Measurements from ENCODE around the gene SERPINB10. TPM values are rescaled to one million over a fixed set of nuclear protein-coding genes. Genes with fewer than 3 reads are reported as not detected.

SERPINB10 gene
- total and polyA plus RNA-seq, 2 donors (not counting 1 experiment from before 2014, with no cell fraction given), result not detected

DNA sequence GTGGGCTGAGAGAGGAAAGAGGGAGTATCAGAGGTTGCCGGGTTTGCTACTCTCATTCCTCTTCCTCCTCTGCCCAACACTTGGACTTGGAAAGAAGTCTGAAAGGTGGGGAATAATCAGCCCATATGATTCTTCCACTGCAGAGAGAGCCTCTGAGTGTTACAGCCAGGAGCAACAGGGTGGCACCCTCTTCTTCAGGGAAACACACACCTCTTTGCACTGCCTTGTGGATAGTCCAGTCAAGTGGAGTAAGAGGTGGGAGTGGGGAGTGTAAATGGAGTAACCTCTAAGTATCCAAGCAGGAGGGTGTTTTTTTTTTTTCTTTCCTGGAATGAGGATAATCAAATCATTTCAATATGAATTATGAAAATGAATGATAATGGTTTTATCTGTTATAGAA lies 53.1 kb downstream of the SERPINB10 start:
- no peak for ATAC-seq (ENCODE audit: low read depth)
- no peak overlapping the region for H3K4me3 ChIP-seq (ENCODE audit: control extremely low read depth in 1 of 5, extremely low read depth in 1 of 5, insufficient read depth in 1 of 5, low read depth in 2 of 5, low read length in 4 of 5)
- DNase-seq, result no peak
- no peaks in the 10 kb centered on the region for H3K79me2 ChIP-seq (ENCODE audit: control insufficient read depth, insufficient read depth, low read length)
- intact Hi-C loops (cut with micrococcal nuclease), result no loop called here
- Mint-ChIP-seq H3K27me3 (peaks cover 4% of the 10 kb centered on the region), H3K4me3 (no peak overlapping the region), H3K9me3 (ENCODE audit: insufficient read depth) (no peaks in the 10 kb centered on the region), H3K27ac (no peak overlapping the region), H3K4me1 (no peaks in the 10 kb centered on the region)
- no peaks in the 10 kb centered on the region for H3K27me3 ChIP-seq (replicated peaks in 1 of 4; ENCODE audit: control extremely low read depth in 1 of 4, control insufficient read depth in 3 of 4, insufficient read depth in 4 of 4, low read length in 3 of 4)
- H2AFZ ChIP-seq (ENCODE audit: insufficient read depth, low read depth, low read length, poor library complexity, severe bottlenecking), result no peak overlapping the region
- TF ChIP-seq CTCF (IDR thresholded peaks at IDR 0.05) (no peak), EZH2 (IDR thresholded peaks at IDR 0.05; ENCODE audit: borderline replicate concordance, insufficient read depth, low read depth, low read length, poor library complexity, severe bottlenecking) (no peak)
- H3K4me2 ChIP-seq (replicated peaks; ENCODE audit: low read depth, low read length, poor library complexity, severe bottlenecking), result no peak overlapping the region
- no peaks in the 10 kb centered on the region for H3K4me1 ChIP-seq (ENCODE audit: control insufficient read depth in 2 of 2, insufficient read depth in 2 of 2, low read length in 2 of 2)
- H3K27ac ChIP-seq (ENCODE audit: low read length in 2 of 2), result no peak overlapping the region
- H3K9me3 ChIP-seq (ENCODE audit: control extremely low read depth in 1 of 3, control insufficient read depth in 2 of 3, insufficient read depth in 1 of 3, low read length in 2 of 3), result no peaks in the 10 kb centered on the region
- CTCF ChIA-PET, result interaction anchor here (0.9 to 2.3 kb wide), 6 partner anchors 10 to 33 kb away, joined by 3 to 6 read pairs (median 4); no protein-coding TSS in a partner anchor
- POLR2A ChIA-PET, result interaction anchor here (0.6 kb wide), 1 partner anchor 24 kb away, joined by 3 read pairs; no protein-coding TSS in a partner anchor
- no CpG with 5 or more reads among the region's 1 CpG for WGBS (ENCODE audit: insufficient coverage)
- H3K9ac ChIP-seq (ENCODE audit: low read length), result no peak overlapping the region
- no peaks in the 10 kb centered on the region for H3K36me3 ChIP-seq (replicated peaks in 1 of 2; ENCODE audit: control extremely low read depth in 1 of 2, control insufficient read depth in 1 of 2, extremely low read depth in 1 of 2, insufficient read depth in 2 of 2, low read length in 1 of 2)
- H4K20me1 ChIP-seq (ENCODE audit: control insufficient read depth, insufficient read depth, low read length, poor library complexity, severe bottlenecking), result no peaks in the 10 kb centered on the region

- H3K4me2 ChIP-seq (replicated peaks; ENCODE audit: low read depth, low read length, poor library complexity, severe bottlenecking), result no peak overlapping the region
- intact Hi-C loops (cut with micrococcal nuclease), result no loop called here
- H4K20me1 ChIP-seq (ENCODE audit: control insufficient read depth, insufficient read depth, low read length, poor library complexity, severe bottlenecking), result no peaks in the 10 kb centered on the region
- no peaks in the 10 kb centered on the region for H3K79me2 ChIP-seq (ENCODE audit: control insufficient read depth, insufficient read depth, low read length)
- CTCF ChIA-PET, result interaction anchor here (0.6 to 4.4 kb wide), 6 partner anchors 9 to 34 kb away, joined by 3 to 50 read pairs (median 3); no protein-coding TSS in a partner anchor
- H3K27ac Mint-ChIP-seq, result no peak overlapping the region
- no peaks in the 10 kb centered on the region for H3K4me1 Mint-ChIP-seq
- no peak overlapping the region for H2AFZ ChIP-seq (ENCODE audit: insufficient read depth, low read depth, low read length, poor library complexity, severe bottlenecking)
- no peaks in the 10 kb centered on the region for H3K4me1 ChIP-seq (ENCODE audit: control insufficient read depth in 2 of 2, insufficient read depth in 2 of 2, low read length in 2 of 2)
- TF ChIP-seq EZH2 (IDR thresholded peaks at IDR 0.05; ENCODE audit: borderline replicate concordance, insufficient read depth, low read depth, low read length, poor library complexity, severe bottlenecking) (no peak), CTCF (IDR thresholded peaks at IDR 0.05) (no peak)
- ATAC-seq (ENCODE audit: low read depth) (no peak), DNase-seq (no peak)
- no peaks in the 10 kb centered on the region for H3K36me3 ChIP-seq (replicated peaks in 1 of 2; ENCODE audit: control extremely low read depth in 1 of 2, control insufficient read depth in 1 of 2, extremely low read depth in 1 of 2, insufficient read depth in 2 of 2, low read length in 1 of 2)
- WGBS (ENCODE audit: insufficient coverage), result 40% methylated on average over 2 of the region's 5 CpGs
- H3K27me3 Mint-ChIP-seq, result peaks cover 4% of the 10 kb centered on the region
- H3K9me3 Mint-ChIP-seq (ENCODE audit: insufficient read depth), result no peaks in the 10 kb centered on the region
- no peak overlapping the region for H3K9ac ChIP-seq (ENCODE audit: low read length)
- no peak overlapping the region for H3K27ac ChIP-seq (ENCODE audit: low read length in 2 of 2)
- no peaks in the 10 kb centered on the region for H3K9me3 ChIP-seq (ENCODE audit: control extremely low read depth in 1 of 3, control insufficient read depth in 2 of 3, insufficient read depth in 1 of 3, low read length in 2 of 3)
- POLR2A ChIA-PET, result no interaction called here
- H3K4me3 ChIP-seq (ENCODE audit: control extremely low read depth in 1 of 5, extremely low read depth in 1 of 5, insufficient read depth in 1 of 5, low read depth in 2 of 5, low read length in 4 of 5), result no peak overlapping the region
- H3K27me3 ChIP-seq (replicated peaks in 1 of 4; ENCODE audit: control extremely low read depth in 1 of 4, control insufficient read depth in 3 of 4, insufficient read depth in 4 of 4, low read length in 3 of 4), result no peaks in the 10 kb centered on the region
- no peak overlapping the region for H3K4me3 Mint-ChIP-seq
Observed at GRCh38 chr18:63961435-63961980, 53.8 kb downstream of the SERPINB10 start.
